Stimulated activated CD4-positive, alpha-beta T cell treated with anti-CD3 and anti-CD28 coated beads, Interleukin-4, amount 100 ng/mL, for 4 hours (primary cell): ENCODE data around the gene CSN3.

Experiments
- DNase-seq, 2 experiments: peaks; one replicate each; pipeline ENCODE4 v3.0.0-alpha.2; 2020

The CSN3 gene

DNA sequence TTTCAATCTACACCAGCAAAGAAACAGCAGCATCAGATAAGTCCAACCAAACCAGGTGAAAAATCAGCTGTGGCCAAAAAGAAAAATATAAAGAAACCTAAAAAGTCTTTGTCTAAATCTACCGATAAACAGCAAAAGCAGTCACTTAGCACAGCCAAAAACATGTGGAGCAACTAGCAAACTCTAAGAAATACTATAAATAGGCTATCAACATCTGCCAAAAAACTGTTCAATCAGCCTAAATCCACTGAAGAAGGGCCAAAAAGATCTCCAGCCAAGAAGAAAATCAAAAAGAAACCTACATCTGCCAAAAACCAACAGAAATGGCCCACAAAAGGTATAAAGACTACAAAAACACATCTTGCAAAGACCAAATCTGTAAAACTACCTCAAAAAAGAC is 55.7 kb downstream of the CSN3 start:
- no peak for DNase-seq

DNA sequence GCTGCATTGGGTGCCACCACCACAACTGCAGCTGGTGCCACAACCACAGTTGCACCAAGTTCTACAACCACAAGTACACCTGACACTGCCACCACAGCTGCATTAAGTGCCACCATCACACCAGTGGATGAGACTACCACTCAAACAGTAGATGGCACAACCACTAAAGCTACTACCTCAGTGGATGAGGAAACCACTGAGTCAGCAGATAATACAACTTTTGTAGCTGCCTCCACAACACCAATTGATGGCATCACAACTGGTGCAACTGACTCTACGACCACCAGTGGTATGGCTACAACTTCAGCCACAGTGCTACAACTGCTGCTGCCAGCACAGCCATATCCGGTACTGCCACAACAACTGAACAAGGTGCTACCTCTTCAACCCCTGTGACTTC is 57.2 kb downstream of the CSN3 start:
- no peak for DNase-seq

DNA sequence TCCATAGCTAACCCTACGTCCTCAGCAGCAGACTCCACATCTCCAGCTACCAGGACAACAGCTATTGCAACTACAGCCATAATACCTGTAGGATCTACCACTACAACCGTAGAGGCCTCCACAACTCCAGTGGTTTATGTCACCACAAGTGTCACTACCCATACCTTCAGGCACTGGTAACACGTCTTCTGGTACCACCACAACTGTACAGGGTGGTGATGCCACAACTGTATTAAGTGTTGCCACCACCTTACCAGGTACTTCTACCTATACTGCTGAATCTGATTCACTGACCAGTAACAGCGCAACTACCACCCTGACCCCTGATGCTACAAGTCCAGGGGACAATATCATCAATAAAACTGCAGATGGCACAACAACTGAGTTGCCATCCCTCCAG is 57.8 kb downstream of the CSN3 start:
- no peak for DNase-seq
